HG03575 (cell line): ENCODE measurements around the gene TMEM121.
"Not testable (repeated sequence)": the region's sequence is repeated elsewhere in the genome, so short reads cannot be mapped to it uniquely, and the experiment has no call there.

Experiments used
- ATAC-seq: cut with Tn5 transposase; IDR thresholded peaks from one replicate; pipeline ENCODE4 v1.9.1; 2021; ENCODE audit not compliant: unreplicated experiment, insufficient number of reproducible peaks, low FRiP score; ENCODE audit errors: extremely low read depth

TMEM121 gene

GRCh38 chr14:105577314-105577861 lies 51.0 kb downstream of the TMEM121 start:
- no peak for ATAC-seq

- ATAC-seq: no peak
Measured at GRCh38 chr14:105578070-105578469, 51.7 kb downstream of the TMEM121 start.

- not testable (repeated sequence) for ATAC-seq
Measured at GRCh38 chr14:105579221-105579620, 52.8 kb downstream of the TMEM121 start.
